Breast epithelium (tissue), 4 donors: ENCODE results near the gene BIRC7. TPM values are rescaled to one million over a fixed set of nuclear protein-coding genes. Genes with fewer than 3 reads are reported as not detected.

Experiments
- DNase-seq, 2 donors: peaks; one replicate each; pipeline ENCODE4 v3.0.0-alpha.2; 2019; ENCODE audit warnings: low spot score in 2 of 2
- H3K27ac ChIP-seq, 2 donors: fragments of 200-600 bp; sonication (generic) in 1 of 2; one replicate each; pipeline ENCODE4 v1.5.1; 2016 to 2019; ENCODE audit warnings: mild to moderate bottlenecking in 1 of 2
- H3K27me3 ChIP-seq, 2 donors: fragments of 200-600 bp; sonication (generic) in 1 of 2; one replicate each; pipeline versions ENCODE4 v1.5.1 to v1.6.0; 2017 to 2019; ENCODE audit warnings: control low read depth in 1 of 2, mild to moderate bottlenecking in 1 of 2
- H3K36me3 ChIP-seq: fragments of 200-600 bp; one replicate; pipeline ENCODE4 v1.5.1; 2019
- H3K4me1 ChIP-seq, 2 donors: fragments of 200-600 bp; sonication (generic); one replicate each; pipeline ENCODE4 v1.5.1; 2016 to 2019; ENCODE audit warnings: control low read depth in 1 of 2
- H3K4me3 ChIP-seq, 3 donors: fragments of 200-600 bp; sonication (generic); 1 replicate in 2 of 3; 2 replicates in 1 of 3; pipeline ENCODE4 v1.5.1; 2016 to 2019; ENCODE audit warnings: mild to moderate bottlenecking in 3 of 3, moderate library complexity in 2 of 3
- H3K9me3 ChIP-seq, 2 donors: fragments of 200-600 bp; sonication (generic) in 1 of 2; one replicate each; pipeline ENCODE4 v1.5.1; 2016 to 2019; ENCODE audit warnings: control low read depth in 1 of 2
- POLR2A ChIP-seq: fragments of 450-650 bp; IDR thresholded peaks from one replicate; pipeline ENCODE4 v1.6.1; 2016; ENCODE audit warnings: antibody characterized with exemption, mild to moderate bottlenecking, moderate library complexity
- POLR2AphosphoS5 ChIP-seq, 3 donors: sonication (generic); formaldehyde crosslinking; IDR thresholded peaks; one replicate each; pipeline ENCODE4 v1.6.1; 2017; ENCODE audit warnings: antibody characterized with exemption in 3 of 3
- intact Hi-C: fragments of 100-400 bp; cut with DNase I; formaldehyde crosslinking; loops from one replicate; pipeline ENCODE4 v1.15.1; 2023; ENCODE audit warnings: low total_unique reads
- total RNA-seq, 3 donors: library from RNA; depleted of rRNA; stranded (reverse); fragments of >200 nt; gene quantifications; one replicate each; pipeline ENCODE4 v1.1.0, GENCODE V29; 2016
- TF ChIP-seq, protein P1 (sequence below), 3 donors: fragments of 450-650 bp; IDR thresholded peaks; one replicate each; pipeline ENCODE4 v1.5.1; 2016 to 2017; ENCODE audit warnings: antibody characterized with exemption in 3 of 3, mild to moderate bottlenecking in 3 of 3, moderate library complexity in 3 of 3

Gene BIRC7
- total RNA-seq, 3 donors from 2014 or later = 0.32 to 1.2 TPM; not detected in 1

DNA sequence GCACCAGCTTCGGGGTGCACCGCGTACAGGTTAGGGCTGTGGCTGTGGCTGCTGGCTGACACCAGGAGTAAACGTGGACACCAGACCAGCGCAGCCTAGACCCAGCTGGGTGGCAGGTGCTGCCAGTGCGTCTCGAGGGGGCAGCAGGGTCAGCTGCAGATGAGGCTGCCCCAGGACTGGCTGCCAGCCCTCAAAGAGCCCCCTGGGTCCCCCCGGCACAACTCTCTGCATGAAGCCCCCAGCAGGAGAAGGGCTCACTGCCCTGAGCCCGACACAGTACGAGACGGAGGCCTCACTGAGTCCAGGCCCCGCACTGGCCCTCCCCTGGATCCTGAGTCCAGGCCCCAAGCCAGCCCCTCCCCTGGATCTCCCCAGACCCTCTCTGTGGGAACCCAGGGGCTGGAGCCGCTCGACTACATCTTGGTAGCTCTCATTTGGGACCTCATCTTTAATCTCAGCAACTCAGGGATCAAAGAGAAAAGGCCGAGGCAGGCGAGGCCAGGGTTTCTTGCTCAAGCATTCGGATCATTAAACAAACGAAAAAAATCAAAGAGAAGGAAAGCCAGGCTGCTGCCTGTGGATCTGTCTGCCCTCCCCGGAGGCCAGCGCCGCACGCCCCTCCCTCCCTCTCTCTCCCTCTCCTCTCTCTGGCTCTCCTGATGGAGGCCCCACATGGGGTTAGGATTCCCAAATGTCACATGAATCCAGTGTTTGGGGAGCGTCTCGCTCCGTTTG, 25.5 kb downstream of the BIRC7 start:
- Histone ChIP-seq H3K4me3 (no peak overlapping the region), H3K9me3 (no peaks in the 10 kb centered on the region), H3K36me3 (no peaks in the 10 kb centered on the region), H3K27me3 (peaks cover 0 to 63% of the 10 kb centered on the region in 2 donors), H3K27ac (no peak overlapping the region), H3K4me1 (no peaks in the 10 kb centered on the region)
- intact Hi-C loops = no loop called here
- DNase-seq = no peak
- TF ChIP-seq POLR2AphosphoS5 (IDR thresholded peaks at IDR 0.05) = no peak
- no peak for TF ChIP-seq POLR2A
- TF ChIP-seq, protein P1, sequence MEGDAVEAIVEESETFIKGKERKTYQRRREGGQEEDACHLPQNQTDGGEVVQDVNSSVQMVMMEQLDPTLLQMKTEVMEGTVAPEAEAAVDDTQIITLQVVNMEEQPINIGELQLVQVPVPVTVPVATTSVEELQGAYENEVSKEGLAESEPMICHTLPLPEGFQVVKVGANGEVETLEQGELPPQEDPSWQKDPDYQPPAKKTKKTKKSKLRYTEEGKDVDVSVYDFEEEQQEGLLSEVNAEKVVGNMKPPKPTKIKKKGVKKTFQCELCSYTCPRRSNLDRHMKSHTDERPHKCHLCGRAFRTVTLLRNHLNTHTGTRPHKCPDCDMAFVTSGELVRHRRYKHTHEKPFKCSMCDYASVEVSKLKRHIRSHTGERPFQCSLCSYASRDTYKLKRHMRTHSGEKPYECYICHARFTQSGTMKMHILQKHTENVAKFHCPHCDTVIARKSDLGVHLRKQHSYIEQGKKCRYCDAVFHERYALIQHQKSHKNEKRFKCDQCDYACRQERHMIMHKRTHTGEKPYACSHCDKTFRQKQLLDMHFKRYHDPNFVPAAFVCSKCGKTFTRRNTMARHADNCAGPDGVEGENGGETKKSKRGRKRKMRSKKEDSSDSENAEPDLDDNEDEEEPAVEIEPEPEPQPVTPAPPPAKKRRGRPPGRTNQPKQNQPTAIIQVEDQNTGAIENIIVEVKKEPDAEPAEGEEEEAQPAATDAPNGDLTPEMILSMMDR (IDR thresholded peaks at IDR 0.05) = no peak

DNA sequence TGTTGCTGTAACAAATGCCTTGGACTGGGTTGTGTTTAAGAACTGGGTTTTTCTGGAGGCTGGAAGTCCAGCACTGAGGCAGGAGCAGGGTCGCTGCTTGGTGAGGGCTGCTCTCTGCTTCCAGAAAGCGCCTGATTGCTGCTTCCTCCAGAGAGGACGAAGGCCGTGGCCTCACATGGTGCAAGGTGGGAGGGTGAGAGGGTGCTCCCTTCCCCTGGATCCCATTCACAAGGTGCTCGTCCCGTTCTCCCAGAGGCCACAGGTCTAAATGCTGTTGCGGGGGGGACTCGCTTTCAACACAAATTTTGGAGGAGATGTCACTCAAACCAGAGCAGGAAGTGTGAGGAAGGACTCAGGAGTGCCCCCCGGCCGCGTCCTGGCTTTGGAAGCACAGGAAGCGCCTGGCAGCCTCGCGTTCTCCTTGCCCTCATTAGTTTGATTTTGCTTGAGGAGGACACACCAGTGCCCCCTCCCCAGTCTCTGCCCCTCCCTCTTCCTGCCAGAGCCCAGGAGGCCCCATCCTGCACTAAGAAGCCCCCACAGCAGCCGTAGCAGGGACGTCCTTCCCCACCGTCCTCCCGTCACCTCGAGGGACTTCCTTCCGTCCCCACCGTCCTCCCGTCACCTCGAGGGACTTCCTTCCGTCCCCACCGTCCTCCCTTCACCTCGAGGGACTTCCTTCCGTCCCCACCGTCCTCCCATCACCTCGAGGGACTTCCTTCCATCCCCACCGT, 26.3 kb downstream of the BIRC7 start:
- Histone ChIP-seq H3K36me3 (no peaks in the 10 kb centered on the region), H3K4me1 (no peaks in the 10 kb centered on the region), H3K27me3 (peaks cover 0 to 58% of the 10 kb centered on the region in 2 donors), H3K9me3 (no peaks in the 10 kb centered on the region), H3K27ac (no peak overlapping the region), H3K4me3 (no peak overlapping the region)
- DNase-seq = no peak
- no peak for TF ChIP-seq POLR2A
- TF ChIP-seq, protein P1 (IDR thresholded peaks at IDR 0.05) = no peak
- TF ChIP-seq POLR2AphosphoS5 (IDR thresholded peaks at IDR 0.05) = no peak
- intact Hi-C loops = no loop called here

DNA sequence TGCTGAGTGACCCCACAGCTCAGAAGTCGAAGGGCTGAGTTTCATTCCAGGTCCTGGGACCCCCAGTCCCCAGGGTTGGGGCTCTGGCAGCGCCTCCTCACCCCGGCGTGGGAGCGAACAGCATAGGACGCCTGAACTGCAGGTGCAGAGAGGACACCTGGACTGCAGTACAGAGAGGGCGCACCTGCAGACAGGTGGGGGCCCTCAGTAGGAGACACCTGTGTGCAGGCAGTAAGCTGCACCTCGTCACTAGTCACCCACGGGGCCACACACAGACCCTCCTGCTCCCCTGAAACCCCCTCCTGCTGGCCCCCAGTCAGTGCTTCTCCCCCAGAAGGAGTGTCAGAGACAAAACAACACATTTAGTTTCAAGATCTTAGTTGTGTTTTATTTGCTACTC, 27.1 kb downstream of the BIRC7 start:
- H3K9me3 ChIP-seq = no peaks in the 10 kb centered on the region
- H3K4me3 ChIP-seq = no peak overlapping the region
- H3K27me3 ChIP-seq = peaks cover 0 to 62% of the 10 kb centered on the region in 2 donors
- TF ChIP-seq, protein P1 (IDR thresholded peaks at IDR 0.05) = no peak
- TF ChIP-seq POLR2A (no peak), POLR2AphosphoS5 (IDR thresholded peaks at IDR 0.05) (no peak)
- no peaks in the 10 kb centered on the region for H3K4me1 ChIP-seq
- no peak for DNase-seq
- no peaks in the 10 kb centered on the region for H3K36me3 ChIP-seq
- H3K27ac ChIP-seq = no peak overlapping the region
- intact Hi-C loops = no loop called here

DNA sequence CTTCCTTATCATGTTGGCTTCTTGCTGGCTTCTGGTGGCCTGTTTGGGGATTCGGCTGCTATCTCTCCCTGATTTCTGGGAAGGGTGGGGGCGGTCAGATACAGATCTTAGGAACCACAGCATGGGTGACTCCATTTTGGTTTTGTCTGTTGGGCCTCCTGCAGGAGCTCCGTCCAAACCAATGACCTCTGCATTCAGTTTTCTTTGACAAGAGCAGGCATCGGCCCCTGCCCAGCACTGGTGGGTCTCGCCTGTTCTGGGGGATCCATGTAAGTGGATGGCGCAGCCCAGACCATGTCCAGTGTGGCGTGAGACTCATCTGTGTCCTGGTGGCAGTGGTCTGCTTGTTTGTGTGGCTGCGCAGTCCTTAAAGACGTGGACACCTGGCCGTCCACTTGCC, 28.3 kb downstream of the BIRC7 start:
- Histone ChIP-seq H3K27me3 (peaks cover 0 to 52% of the 10 kb centered on the region in 2 donors), H3K4me1 (no peaks in the 10 kb centered on the region), H3K27ac (no peak overlapping the region), H3K36me3 (no peaks in the 10 kb centered on the region), H3K4me3 (no peak overlapping the region), H3K9me3 (no peaks in the 10 kb centered on the region)
- no peak for DNase-seq
- intact Hi-C loops = no loop called here
- no peak for TF ChIP-seq POLR2AphosphoS5 (IDR thresholded peaks at IDR 0.05)
- TF ChIP-seq, protein P1 (IDR thresholded peaks at IDR 0.05) = no peak
- no peak for TF ChIP-seq POLR2A

DNA sequence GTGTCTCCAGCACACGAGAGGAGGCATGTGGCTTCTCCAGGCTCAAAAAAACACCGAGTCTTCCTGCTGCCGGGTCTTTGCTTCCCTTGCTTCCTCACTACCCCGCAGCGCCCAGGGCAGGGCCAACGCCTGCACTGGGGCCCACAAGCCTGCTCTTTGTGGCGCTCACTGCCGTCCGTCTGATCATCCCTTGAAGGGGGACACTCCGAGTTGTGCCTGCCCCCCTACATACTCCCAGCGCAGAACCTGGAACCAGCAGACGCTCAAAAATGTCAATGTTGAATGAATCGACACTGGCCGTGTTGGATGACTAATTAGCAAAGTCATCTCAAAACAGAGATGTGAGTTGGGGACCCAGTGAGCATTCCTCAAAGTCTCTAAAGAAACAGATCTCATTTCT, 28.8 kb downstream of the BIRC7 start:
- Histone ChIP-seq H3K4me3 (no peak overlapping the region), H3K4me1 (no peaks in the 10 kb centered on the region), H3K9me3 (no peaks in the 10 kb centered on the region), H3K36me3 (no peaks in the 10 kb centered on the region), H3K27me3 (peaks cover 0 to 47% of the 10 kb centered on the region in 2 donors), H3K27ac (no peak overlapping the region)
- DNase-seq = no peak
- intact Hi-C loops = no loop called here
- TF ChIP-seq POLR2AphosphoS5 (IDR thresholded peaks at IDR 0.05) (no peak), POLR2A (no peak)
- TF ChIP-seq, protein P1 (IDR thresholded peaks at IDR 0.05) = no peak
